HepG2 (cell line): Measurements from ENCODE around the gene PGS1. TPM values are rescaled to one million over a fixed set of nuclear protein-coding genes. Genes with fewer than 3 reads are reported as not detected.

Experiments
- ATAC-seq: fragments of 200-7000 bp; cut with Tn5 transposase; 3 replicates; pipeline ENCODE4 v1.9.1; 2020; ENCODE audit warnings: mild to moderate bottlenecking, moderate library complexity
- BruUV-seq: library from RNA; stranded (reverse); fragments of 400-500 nt; replicated peaks from 2 replicates; lab custom pipeline; 2021; lab: Mats Ljungman, UMichigan
- CTCF ChIA-PET: fragments of 300-600 bp; formaldehyde crosslinking; extraction: SDS; loops from one replicate; lab custom pipeline; 2021; ENCODE audit warnings: low total read pairs, inconsistent platforms, low intra/inter-chr PET ratio; lab: Yijun Ruan, JAX
- POLR2A ChIA-PET: fragments of 350-600 bp; sonication (Branson Sonifier 250); formaldehyde crosslinking; loops from one replicate; lab custom pipeline; 2020; ENCODE audit warnings: antibody characterized with exemption, inconsistent platforms; lab: Yijun Ruan, JAX
- DNase-seq: peaks from one replicate; pipeline ENCODE4 v3.0.0-alpha.2; 2015; ENCODE audit warnings: low spot score
- FAIRE-seq: peaks from 3 replicates; lab custom pipeline; 2011; peaks lifted over from hg19 to GRCh38; lab: Jason Lieb, UNC
- H2AFZ ChIP-seq: one replicate; pipeline ENCODE4 v1.6.1; 2011; ENCODE audit warnings: low read length, inconsistent platforms
- H3K27ac ChIP-seq: fragments of 300-600 bp; 3 replicates; pipeline ENCODE4 v1.8.0; 2011; ENCODE audit warnings: mixed run types, mild to moderate bottlenecking, mixed read lengths, low read length, inconsistent platforms; ENCODE audit not compliant: insufficient read depth; ENCODE audit errors: extremely low read length
- H3K27me3 ChIP-seq, 2 experiments: fragments of 200-600 bp in 1 of 2; 2 replicates in 1 of 2; 3 replicates in 1 of 2; pipeline versions ENCODE4 v1.6.0 to v1.8.0; 2011; ENCODE audit warnings: low read length in 2 of 2, mild to moderate bottlenecking in 2 of 2, moderate library complexity in 2 of 2, inconsistent platforms in 1 of 2; ENCODE audit not compliant: insufficient read depth in 2 of 2, control insufficient read depth in 1 of 2
- H3K36me3 ChIP-seq, 2 experiments: fragments of 200-600 bp in 1 of 2; replicated peaks in 1 of 2; 2 replicates in 1 of 2; 3 replicates in 1 of 2; pipeline versions ENCODE4 v1.5.1 to v1.8.0; 2011; ENCODE audit warnings: low read length in 2 of 2, inconsistent platforms in 1 of 2; ENCODE audit not compliant: insufficient read depth in 2 of 2, control insufficient read depth in 1 of 2
- H3K4me1 ChIP-seq: 2 replicates; pipeline ENCODE4 v1.5.1; 2012; ENCODE audit warnings: low read length, inconsistent platforms; ENCODE audit not compliant: insufficient read depth
- H3K4me2 ChIP-seq: 2 replicates; pipeline ENCODE4 v1.6.0; 2011; ENCODE audit warnings: low read depth, low read length, inconsistent platforms
- H3K4me3 ChIP-seq, 3 experiments: fragments of 200-600 bp in 1 of 3; sonication (generic), shearing (Covaris generic) in 1 of 3; replicated peaks in 1 of 3; 2 replicates each; pipeline ENCODE4 v1.5.1; 2011 to 2016; ENCODE audit warnings: low read length in 3 of 3, inconsistent platforms in 2 of 3, low read depth in 2 of 3, mild to moderate bottlenecking in 2 of 3, control low read depth in 1 of 3, mixed read lengths in 1 of 3; ENCODE audit not compliant: insufficient read depth in 1 of 3
- H3K79me2 ChIP-seq: one replicate; pipeline ENCODE4 v1.6.1; 2011; ENCODE audit warnings: low read length, inconsistent platforms; ENCODE audit not compliant: insufficient read depth
- H3K9ac ChIP-seq: 2 replicates; pipeline ENCODE4 v1.6.0; 2011; ENCODE audit warnings: mild to moderate bottlenecking, low read depth, low read length, inconsistent platforms; ENCODE audit not compliant: insufficient read depth
- H3K9me3 ChIP-seq: 2 replicates; pipeline ENCODE4 v1.5.1; 2012; ENCODE audit warnings: mild to moderate bottlenecking, low read length
- H4K20me1 ChIP-seq: 2 replicates; pipeline ENCODE4 v1.6.0; 2011; ENCODE audit warnings: inconsistent platforms, mild to moderate bottlenecking, low read length, moderate library complexity; ENCODE audit not compliant: insufficient read depth
- AGO2 ChIP-seq: fragments of 200-400 bp; formaldehyde crosslinking; optimal IDR thresholded peaks from 2 replicates; pipeline ENCODE3; 2017; ENCODE audit warnings: mild to moderate bottlenecking, low read depth, low read length, moderate library complexity
- CREM ChIP-seq, 2 experiments: sonication (generic) in 1 of 2; formaldehyde crosslinking in 1 of 2; IDR thresholded peaks; 2 replicates each; pipeline versions ENCODE4 v1.4.0 to v1.6.1; 2016 to 2020; ENCODE audit warnings: antibody characterized with exemption in 1 of 2, mild to moderate bottlenecking in 1 of 2, missing genetic modification reagents in 1 of 2
- MEIS2 ChIP-seq: sonication (generic); formaldehyde crosslinking; IDR thresholded peaks from 2 replicates; pipeline ENCODE4 v1.9.0; 2021; ENCODE audit warnings: mild to moderate bottlenecking, missing genetic modification reagents
- ZNF253 ChIP-seq: sonication (generic); formaldehyde crosslinking; IDR thresholded peaks from 2 replicates; pipeline ENCODE4 v1.8.0; 2022; ENCODE audit warnings: mild to moderate bottlenecking, missing genetic modification reagents, borderline replicate concordance
- ZNF562 ChIP-seq: sonication (generic); formaldehyde crosslinking; IDR thresholded peaks from 2 replicates; pipeline ENCODE4 v1.8.0; 2022; ENCODE audit warnings: missing genetic modification reagents, borderline replicate concordance
- ZNF768 ChIP-seq: sonication (generic); formaldehyde crosslinking; IDR thresholded peaks from 2 replicates; pipeline ENCODE4 v1.4.0; 2020; ENCODE audit warnings: missing genetic modification reagents
- WGBS: methylation state at CpG from one replicate; pipeline ENCODE4 v1.1.6; 2017; ENCODE audit warnings: low lambda C conversion rate; 5-methylcytosine and 5-hydroxymethylcytosine counted together
- in situ Hi-C: cut with HindIII; loops from 2 replicates; pipeline ENCODE4 v1.10.0; 2017; ENCODE audit warnings: low pct_unique_long_range_greater_than_20kb; ENCODE audit not compliant: extremely low pct_ligation_motif_present
- intact Hi-C: fragments of 100-400 bp; cut with micrococcal nuclease; formaldehyde crosslinking; loops from one replicate; pipeline ENCODE4 v1.10.0; 2022; ENCODE audit not compliant: unreplicated experiment
- polyA plus RNA-seq, 8 experiments: library from polyadenylated mRNA; depleted of rRNA in 3 of 8; stranded (reverse) in 7 of 8; unstranded in 1 of 8; fragments of >200 nt; fragmentation: Illumina TruSeq in 4 of 8; extraction: Trizol in 4 of 8; gene quantifications; 2 replicates each; pipeline versions ENCODE4 v1.2.1 to v1.2.3, GENCODE V29; 2011 to 2016; ENCODE audit warnings: low read depth in 4 of 8, missing spikeins in 1 of 8, mixed read lengths in 1 of 8; ENCODE audit not compliant: insufficient read depth in 1 of 8
- total RNA-seq, 5 experiments: library from RNA; depleted of rRNA; stranded (reverse); fragments of >200 nt; fragmentation: Illumina TruSeq; extraction: Trizol; gene quantifications; 2 replicates each; pipeline ENCODE4 v1.2.3, GENCODE V29; 2016; ENCODE audit warnings: low read depth in 1 of 5
- TF ChIP-seq, protein P1 (sequence below): IDR thresholded peaks from 2 replicates; pipeline ENCODE4 v1.6.1; 2016; ENCODE audit warnings: low read depth

The PGS1 gene
- total and polyA plus RNA-seq, 2 of the 13 experiments (the other 11 are each of a cell fraction or from before 2014, with no cell fraction given) = 25.9 to 31.5 TPM

DNA sequence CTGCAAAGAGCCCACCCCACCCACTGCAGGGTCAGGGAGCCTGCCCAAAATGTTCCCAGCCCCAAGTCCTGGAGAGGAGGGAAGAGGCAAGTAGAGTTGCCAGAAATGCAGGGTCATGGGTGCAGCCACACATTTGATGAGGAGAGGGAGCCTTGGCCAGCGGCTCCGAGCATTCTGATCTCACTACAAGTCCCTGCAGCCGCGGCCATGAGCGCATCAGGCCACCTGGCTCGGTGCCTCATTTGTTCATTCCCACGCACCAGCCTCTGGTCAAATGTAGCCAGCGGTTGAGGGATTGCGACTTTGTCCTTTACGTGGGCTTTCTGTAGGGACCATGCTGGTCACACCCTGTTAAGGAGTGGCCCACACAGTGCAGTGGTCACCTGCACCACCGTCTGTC lies 48.7 kb downstream of the PGS1 start:
- Histone ChIP-seq H3K27ac (no peak overlapping the region), H3K4me2 (no peak overlapping the region), H3K36me3 (peaks cover 23 to 41% of the 10 kb centered on the region in 2 experiments), H3K9me3 (no peaks in the 10 kb centered on the region), H3K4me3 (no peak overlapping the region), H3K79me2 (no peaks in the 10 kb centered on the region), H3K9ac (no peak overlapping the region), H3K27me3 (no peaks in the 10 kb centered on the region), H4K20me1 (peaks cover 3% of the 10 kb centered on the region), H3K4me1 (peaks cover 6% of the 10 kb centered on the region), H2AFZ (no peak overlapping the region)
- FAIRE-seq (no peak), ATAC-seq (no peak), DNase-seq (no peak)
- in situ Hi-C loops (no loop called here), intact Hi-C loops (no loop called here)
- no TSS peak for BruUV-seq
- CTCF ChIA-PET = no interaction called here
- 99% methylated on average over 11 of the region's 11 CpGs for WGBS
- POLR2A ChIA-PET = no interaction called here
- TF ChIP-seq ZNF562 (CRISPR knock-in tag) = no peak
- TF ChIP-seq ZNF253 = no peak

DNA sequence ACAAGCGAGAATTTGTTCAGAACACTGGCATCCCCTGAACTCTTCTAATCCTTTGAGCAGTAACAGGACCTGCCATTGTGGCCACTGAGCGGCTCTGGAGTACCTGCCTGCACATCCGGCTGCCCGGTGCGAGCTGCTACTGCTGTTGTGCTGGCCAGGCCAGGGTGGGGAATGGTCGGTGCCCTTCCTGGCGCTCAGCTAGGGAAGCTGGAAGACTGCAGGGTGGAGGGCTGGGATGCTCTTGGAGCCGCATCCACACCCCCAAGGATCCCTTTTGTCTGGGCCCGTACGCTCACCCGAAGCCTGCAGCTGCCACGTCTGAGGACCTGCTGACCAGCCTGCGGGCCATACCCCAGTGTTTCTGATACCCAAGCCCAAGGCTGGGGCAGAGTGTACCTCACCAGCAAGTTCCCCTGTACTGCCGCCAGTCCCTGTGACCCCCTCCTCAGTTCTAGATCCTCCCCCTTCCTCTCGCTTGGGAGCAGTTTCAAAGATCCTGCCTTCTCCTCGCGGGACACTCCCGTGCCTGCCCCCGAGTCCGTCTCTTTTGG lies 49.7 kb downstream of the PGS1 start:
- FAIRE-seq = no peak
- in situ Hi-C loops = no loop called here
- no peaks in the 10 kb centered on the region for H3K79me2 ChIP-seq

More for the DNA sequence above, 49.7 kb downstream of the PGS1 start:
- ChIA-PET POLR2A (no interaction called here), CTCF (no interaction called here)
- no peak for TF ChIP-seq CREM (IDR thresholded peaks at IDR 0.05)
- no peak for TF ChIP-seq CREM (CRISPR knock-in tag; IDR thresholded peaks at IDR 0.05)
- peak; percentile 81 for TF ChIP-seq AGO2
- TF ChIP-seq, protein P1, sequence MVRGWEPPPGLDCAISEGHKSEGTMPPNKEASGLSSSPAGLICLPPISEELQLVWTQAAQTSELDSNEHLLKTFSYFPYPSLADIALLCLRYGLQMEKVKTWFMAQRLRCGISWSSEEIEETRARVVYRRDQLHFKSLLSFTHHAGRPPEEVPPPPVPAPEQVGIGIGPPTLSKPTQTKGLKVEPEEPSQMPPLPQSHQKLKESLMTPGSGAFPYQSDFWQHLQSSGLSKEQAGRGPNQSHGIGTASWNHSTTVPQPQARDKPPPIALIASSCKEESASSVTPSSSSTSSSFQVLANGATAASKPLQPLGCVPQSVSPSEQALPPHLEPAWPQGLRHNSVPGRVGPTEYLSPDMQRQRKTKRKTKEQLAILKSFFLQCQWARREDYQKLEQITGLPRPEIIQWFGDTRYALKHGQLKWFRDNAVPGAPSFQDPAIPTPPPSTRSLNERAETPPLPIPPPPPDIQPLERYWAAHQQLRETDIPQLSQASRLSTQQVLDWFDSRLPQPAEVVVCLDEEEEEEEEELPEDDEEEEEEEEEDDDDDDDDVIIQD = no peak
- no peak for TF ChIP-seq MEIS2 (CRISPR knock-in tag)
- no peak for TF ChIP-seq ZNF768 (CRISPR knock-in tag)
- no peak overlapping the region for H2AFZ ChIP-seq
- no peaks in the 10 kb centered on the region for H3K9me3 ChIP-seq
- H4K20me1 ChIP-seq = no peaks in the 10 kb centered on the region; the same call in 1 of the 2 replicates
- no peak overlapping the region for H3K4me2 ChIP-seq
- H3K4me3 ChIP-seq = no peak overlapping the region
- H3K36me3 ChIP-seq = peaks cover 22 to 34% of the 10 kb centered on the region in 2 experiments
- no TSS peak for BruUV-seq
- WGBS = 97% methylated on average over 20 of the region's 20 CpGs
- intact Hi-C loops = no loop called here
- no peak for DNase-seq
- H3K4me1 ChIP-seq = peaks cover 11% of the 10 kb centered on the region
- ATAC-seq = no peak
- H3K9ac ChIP-seq = no peak overlapping the region
- no peaks in the 10 kb centered on the region for H3K27me3 ChIP-seq
- H3K27ac ChIP-seq = no peak overlapping the region
